Cardiac fibroblast (primary cell): Measurements from ENCODE around the gene LCN15.
A peak's percentile ranks its signal among the peaks of the same experiment; 100 is the strongest.
"Not testable (repeated sequence)": the region's sequence is repeated elsewhere in the genome, so short reads cannot be mapped to it uniquely, and the experiment has no call there.

Source experiments
- DNase-seq, 2 donors: peaks; one replicate each; pipeline versions ENCODE4 v3.0.0 to v3.0.0-alpha.2; 2010; ENCODE audit warnings: low read depth in 2 of 2
- H3K4me3 ChIP-seq, 2 donors: replicated peaks in 1 of 2; 1 replicate in 1 of 2; 2 replicates in 1 of 2; pipeline ENCODE4 v1.5.1; 2011; ENCODE audit warnings: low read depth in 2 of 2, low read length in 2 of 2, mild to moderate bottlenecking in 2 of 2, moderate library complexity in 1 of 2
- CTCF ChIP-seq: IDR thresholded peaks from one replicate; pipeline ENCODE4 v1.5.1; 2011; ENCODE audit warnings: low read depth, mild to moderate bottlenecking, low read length, inconsistent platforms

The LCN15 gene

GRCh38 chr9:136771907-136772415 lies 7.6 kb upstream of the LCN15 start:
- no peak for DNase-seq
- no peak for TF ChIP-seq CTCF
- H3K4me3 ChIP-seq: no peak overlapping the region

- peak; percentile 57 for TF ChIP-seq CTCF
- no peak overlapping the region for H3K4me3 ChIP-seq
- DNase-seq: peak in 1 of 2 donors; percentile 15
These were observed 5.4 kb upstream of the LCN15 start for GRCh38 chr9:136769710-136770191.

- H3K4me3 ChIP-seq: not testable (repeated sequence)
- peak; percentile 55 to 70 for DNase-seq
- peak; percentile 12 for TF ChIP-seq CTCF
These were observed 2.2 kb upstream of the LCN15 start for GRCh38 chr9:136766410-136767120.

GRCh38 chr9:136765745-136766409 lies 1.6 kb upstream of the LCN15 start:
- not testable (repeated sequence) for H3K4me3 ChIP-seq, DNase-seq

- TF ChIP-seq CTCF: no peak
- no peak for DNase-seq
- H3K4me3 ChIP-seq: no peak overlapping the region
These were observed 723 bp upstream of the LCN15 start for GRCh38 chr9:136765041-136765440.

GRCh38 chr9:136763649-136764035 lies 676 bp downstream of the LCN15 start:
- no peak for DNase-seq
- no peak overlapping the region for H3K4me3 ChIP-seq
- no peak for TF ChIP-seq CTCF

GRCh38 chr9:136762915-136763648 lies 1.2 kb downstream of the LCN15 start:
- no peak overlapping the region for H3K4me3 ChIP-seq
- peak in 1 of 2 donors; percentile 33 for DNase-seq
- no peak for TF ChIP-seq CTCF
